Measurements from ENCODE around the gene FOSL1.

GRCh38 chr11:65911682-65912568 lies 11.7 kb upstream of the FOSL1 start:
- TF ChIP-seq CTCF (optimal IDR thresholded peaks at IDR 0.05 in 1 of 3, IDR thresholded peaks at IDR 0.05 in 1 of 3, conservative IDR thresholded peaks at IDR 0.05 in 1 of 3; ENCODE audit: extremely low read depth in 1 of 3, insufficient read depth in 2 of 3, low read length in 3 of 3), result peak in 2 of 3 experiments; percentile 24 to 35
- no peak for TF ChIP-seq EZH2 (IDR thresholded peaks at IDR 0.05; ENCODE audit: low read length)

Measured in keratinocyte (primary cell).